HG03280 (cell line): ENCODE results near the gene BTG4.

Experiments
- ATAC-seq: cut with Tn5 transposase; IDR thresholded peaks from one replicate; pipeline ENCODE4 v1.9.1; 2021; ENCODE audit warnings: mild to moderate bottlenecking, moderate library complexity; ENCODE audit not compliant: unreplicated experiment

BTG4 gene

DNA sequence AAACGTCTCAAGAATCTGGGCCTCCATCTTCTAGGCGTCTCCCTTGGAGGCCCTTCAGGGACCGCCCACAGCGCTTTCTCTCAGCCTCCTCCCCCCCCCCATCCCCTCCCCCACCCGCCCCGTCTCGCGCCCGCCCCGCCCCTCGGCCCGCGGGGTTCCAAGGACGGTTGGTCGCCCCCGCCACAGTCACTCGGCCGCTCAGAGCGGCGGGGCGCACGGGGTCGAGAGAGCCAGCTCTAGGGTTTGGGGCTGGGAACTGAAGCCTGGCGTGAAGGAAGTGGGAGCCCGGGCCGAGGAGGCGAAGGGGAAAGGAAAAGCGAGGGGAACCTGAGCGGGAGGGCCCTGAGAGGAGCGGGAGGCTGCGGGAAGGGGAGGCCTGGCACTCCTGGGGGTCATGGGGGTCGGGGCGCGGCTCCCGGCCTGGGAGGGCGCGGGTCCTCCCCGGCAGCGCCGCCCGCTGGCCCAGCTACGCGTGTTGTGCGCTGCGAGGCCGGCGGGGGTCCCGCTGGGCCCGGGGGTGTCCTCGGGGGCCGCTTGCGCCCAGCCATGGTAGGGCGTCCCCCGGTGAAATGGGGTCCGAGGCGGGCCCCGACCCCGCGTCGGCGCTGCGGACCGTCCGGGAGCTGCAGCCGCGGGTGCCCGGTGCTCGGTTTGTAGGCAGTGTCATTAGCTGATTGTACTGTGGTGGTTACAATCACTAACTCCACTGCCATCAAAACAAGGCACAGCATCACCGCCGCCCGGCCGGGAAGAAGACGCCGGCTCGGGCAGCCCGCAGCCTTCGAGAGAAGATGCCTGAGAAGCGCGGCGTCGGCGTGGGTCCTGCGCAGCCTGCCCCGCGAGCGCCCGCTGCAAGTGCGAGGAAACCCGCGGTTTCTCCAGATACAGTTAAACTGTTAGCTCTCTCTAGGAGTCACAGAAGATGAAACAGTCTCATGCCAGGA is at the start of gene BTG4:
TSS of gene BTG4 (minus strand) at position 91 of the 944 bp plus-strand sequence. CDS start 13,610 bp downstream, outside the sequence.
- no peak for ATAC-seq

DNA sequence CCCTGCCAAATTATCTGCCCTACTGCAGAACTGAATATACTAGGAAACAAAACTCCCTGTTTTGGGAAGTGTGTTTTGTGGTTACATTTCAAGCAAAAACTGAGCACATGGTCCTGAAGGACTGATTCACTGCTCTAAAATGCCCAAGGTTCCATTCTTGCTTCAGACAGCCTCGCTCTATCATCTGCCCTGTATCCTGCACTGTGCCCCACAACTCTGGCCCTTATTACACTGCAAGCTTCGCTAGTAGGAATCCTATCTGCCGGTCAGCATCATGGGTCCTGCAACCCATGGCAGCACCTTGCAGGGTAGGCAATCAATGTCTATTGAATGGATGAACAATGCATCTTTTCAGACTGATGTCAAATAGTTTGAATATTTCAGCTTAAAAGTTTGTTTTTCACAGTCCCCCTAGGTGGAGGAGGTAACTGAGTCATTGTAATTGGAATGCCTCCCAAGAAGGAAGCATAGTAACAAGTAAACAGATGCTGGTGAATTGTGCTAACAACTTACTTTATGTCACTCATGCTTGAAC is 49.7 kb upstream of the BTG4 start:
- ATAC-seq = no peak

DNA sequence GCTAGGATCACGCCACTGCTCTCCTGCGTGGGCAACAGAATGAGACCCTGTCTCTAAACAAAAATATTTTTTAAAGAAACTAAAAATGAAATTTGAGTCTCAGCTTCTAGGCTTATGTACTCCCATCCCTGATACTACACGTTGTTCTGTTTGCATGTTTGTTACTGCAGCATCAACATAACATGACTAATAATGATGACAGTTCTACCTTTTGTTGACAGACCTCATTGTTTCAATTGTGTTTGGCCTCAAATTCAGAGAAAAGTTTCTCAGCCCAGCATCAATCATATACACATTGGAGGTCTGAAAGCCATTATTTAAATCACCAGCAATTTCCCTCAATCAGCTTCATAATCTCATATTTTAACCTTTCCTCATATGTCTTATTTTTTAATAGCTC is 49.1 kb upstream of the BTG4 start:
- ATAC-seq = no peak

DNA sequence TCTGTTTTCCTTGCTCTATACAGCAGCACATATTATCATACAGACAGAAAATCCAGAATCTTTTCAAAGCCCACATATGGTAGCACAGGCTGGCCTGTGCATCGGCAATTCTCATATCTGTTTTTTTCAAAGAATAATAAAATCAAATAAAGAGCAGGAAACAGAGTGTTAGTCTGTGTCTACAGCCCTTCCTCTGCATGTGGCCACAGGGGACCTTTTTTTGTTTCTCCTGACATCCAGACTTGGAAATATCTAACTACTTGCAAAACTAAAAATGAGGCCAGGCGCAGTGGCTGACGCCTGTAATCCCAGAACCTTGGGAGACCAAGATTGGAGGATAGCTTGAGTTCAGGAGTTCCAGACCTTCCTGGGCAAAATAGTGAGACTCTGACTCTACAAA is 48.6 kb upstream of the BTG4 start:
- ATAC-seq = no peak

DNA sequence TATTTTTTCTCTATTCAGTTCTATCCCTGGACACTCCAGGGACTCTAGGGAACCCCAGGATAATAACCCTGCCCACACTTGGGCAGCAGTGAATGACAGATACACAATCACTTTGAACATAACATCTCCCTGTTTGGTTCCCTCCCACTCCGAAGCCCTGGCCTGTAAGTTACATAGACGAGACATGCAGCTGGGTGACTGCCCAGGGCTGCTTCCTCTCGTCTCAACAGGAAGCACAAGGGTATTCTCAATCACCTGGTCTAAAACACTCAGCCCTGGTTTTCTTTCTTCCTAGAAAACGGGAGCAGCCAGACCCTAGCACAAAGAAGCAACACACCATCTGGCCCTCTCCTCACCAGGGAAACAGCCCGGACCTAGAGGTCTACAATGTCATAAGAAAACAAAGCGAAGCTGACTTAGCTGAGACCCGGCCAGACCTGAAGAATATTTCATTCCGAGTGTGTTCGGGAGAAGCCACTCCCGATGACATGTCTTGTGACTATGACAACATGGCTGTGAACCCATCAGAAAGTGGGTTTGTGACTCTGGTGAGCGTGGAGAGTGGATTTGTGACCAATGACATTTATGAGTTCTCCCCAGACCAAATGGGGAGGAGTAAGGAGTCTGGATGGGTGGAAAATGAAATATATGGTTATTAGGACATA is 47.7 kb upstream of the BTG4 start:
- ATAC-seq = no peak

DNA sequence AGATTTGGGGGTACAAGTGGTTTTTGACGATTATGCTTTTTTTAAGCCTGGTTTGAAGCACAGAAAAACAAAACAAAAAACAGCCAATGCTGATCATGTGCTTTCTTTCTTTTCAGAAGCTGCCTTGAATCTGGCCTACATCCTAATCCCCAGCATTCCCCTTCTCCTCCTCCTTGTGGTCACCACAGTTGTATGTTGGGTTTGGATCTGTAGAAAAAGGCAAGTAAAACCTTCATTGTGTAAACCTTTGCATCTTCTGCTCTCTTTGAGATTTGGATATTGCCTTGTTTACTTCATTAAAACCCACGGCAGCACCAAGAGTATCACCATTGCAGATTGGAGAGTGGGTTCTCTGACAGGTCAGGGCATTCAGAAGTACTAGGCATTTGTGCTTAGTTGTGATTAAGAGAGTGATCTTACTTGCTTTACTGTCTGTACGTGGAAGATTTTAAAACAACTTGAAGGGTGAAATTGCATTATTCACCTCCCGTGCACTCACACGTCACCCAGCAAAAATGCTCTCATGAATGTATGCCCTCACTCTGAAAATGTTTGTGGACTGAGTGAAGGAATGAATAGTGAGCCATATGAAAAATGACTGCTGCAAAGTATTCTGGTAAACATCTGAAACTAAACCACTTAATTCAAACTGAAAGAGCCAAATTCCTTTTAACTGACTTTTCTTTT is 45.4 kb upstream of the BTG4 start:
- no peak for ATAC-seq

DNA sequence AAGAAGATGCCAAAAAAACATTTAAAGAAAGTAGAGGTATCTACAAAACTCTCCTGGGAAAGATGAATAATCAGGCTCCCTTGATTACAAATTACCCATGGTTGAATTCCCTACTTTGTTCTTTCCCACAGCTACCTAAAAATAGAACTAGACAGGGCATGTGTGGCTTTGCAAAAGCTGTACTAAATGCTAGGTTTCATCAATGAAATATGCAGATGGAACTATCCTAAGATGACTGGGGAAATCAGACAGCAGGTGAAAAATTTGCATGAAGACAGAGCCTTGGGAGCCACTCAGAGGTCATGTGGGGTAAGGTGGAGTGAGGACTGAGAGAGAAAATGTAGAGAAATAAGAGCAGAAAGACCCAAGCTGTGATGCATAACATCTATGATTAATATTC is 43.1 kb upstream of the BTG4 start:
- no peak for ATAC-seq

DNA sequence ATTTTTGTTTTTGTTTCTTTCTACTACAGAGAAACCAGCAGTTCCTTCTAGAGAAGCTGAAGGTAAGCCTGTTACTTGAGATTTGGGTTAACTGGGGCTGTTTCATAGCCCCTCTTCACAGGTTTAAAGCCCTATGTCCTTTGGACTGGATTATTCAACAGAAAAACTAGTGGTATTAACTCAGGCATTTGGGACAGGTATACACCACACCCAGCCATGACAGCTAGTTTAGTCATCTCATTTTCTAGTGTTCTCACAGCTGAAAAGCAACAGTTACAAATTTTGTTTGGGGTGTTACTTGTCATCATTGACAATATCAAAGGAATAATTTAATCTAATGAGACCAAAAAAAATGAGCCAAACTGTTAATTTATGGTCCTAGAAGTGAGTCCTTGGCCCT is 42.3 kb upstream of the BTG4 start:
- ATAC-seq = no peak

DNA sequence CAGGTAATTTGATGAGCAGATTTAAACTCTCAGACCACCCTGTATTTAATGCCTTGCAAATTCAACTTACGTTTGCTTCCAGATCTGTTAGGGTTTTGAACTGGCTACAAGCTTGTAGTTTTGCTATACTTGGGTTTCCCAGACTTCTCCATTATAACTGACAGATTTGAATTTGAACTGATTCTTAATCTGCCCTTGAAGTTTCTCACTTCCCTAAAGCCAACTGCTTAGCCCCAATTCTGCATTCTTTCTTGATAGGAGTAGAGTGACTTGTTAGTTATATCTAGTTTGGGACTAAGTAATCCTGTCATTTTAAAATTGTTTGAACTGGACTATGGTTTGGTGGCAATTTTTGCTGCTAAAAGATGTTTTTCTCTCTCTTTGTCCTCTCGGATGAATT is 38.1 kb upstream of the BTG4 start:
- ATAC-seq = no peak

DNA sequence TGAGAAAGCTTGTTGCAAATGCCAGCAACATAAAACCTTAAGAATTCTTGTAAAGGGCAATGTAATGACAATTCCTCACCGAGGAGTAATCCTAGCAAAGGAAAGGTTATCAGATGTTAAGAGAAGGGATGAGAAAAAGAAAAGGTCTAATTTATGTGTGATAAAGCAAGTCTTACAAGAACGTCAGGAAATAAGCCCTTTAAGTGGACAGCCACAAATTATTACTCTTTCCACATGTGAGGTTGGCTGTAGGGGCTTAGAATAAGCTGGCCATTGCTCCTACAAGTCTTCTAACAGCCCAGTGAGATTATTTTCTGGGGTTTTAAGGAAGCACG is 37.6 kb upstream of the BTG4 start:
- ATAC-seq = no peak

DNA sequence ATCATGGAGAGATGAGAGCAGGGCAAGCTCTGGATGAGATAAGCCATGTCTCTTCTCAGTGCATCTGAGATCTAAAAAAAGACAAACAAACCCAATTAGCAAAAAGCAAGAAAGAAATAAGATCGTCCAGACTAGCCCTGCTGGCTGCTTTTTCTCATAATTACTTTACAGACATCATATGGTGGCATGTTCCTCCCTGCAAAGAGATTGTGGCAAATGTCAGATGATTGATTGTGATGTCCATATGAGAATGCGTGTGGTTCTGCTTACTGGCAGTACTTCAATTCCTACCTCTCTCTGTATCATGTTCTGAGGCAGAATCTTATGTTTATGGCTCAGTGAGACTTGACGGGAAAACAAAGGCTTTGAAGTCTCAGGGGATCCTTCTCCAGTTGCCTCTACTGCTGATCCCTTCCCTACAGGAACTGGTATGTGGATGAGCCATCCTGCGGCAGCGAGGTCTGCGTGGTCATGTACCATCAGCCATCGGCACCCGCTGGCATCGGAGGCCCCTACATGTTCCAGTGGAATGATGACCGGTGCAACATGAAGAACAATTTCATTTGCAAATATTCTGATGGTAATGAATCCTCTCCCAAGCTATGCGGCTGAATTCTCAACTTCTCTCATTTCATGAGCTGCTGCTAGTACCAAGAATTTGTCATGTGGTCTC is 37.1 kb upstream of the BTG4 start:
- no peak for ATAC-seq

DNA sequence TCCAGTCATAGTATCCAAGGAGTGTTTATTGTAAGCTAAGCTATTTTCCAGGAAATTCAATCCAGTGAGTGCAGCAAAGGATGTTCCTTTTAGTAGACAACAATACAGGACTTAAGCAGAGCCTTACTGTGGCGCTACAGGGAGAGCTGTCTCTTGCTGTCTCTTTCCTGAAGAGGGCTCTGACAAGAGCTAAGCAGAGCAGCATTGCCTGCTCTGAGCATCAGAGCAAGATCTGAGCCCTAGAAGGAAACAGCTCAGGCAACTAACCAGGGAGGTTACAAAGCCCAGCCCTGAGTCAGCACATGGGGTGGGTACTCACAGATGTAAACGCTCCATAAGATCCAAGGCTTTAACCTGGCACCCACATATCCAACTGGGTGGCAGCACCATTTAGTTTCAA is 36.3 kb upstream of the BTG4 start:
- no peak for ATAC-seq

DNA sequence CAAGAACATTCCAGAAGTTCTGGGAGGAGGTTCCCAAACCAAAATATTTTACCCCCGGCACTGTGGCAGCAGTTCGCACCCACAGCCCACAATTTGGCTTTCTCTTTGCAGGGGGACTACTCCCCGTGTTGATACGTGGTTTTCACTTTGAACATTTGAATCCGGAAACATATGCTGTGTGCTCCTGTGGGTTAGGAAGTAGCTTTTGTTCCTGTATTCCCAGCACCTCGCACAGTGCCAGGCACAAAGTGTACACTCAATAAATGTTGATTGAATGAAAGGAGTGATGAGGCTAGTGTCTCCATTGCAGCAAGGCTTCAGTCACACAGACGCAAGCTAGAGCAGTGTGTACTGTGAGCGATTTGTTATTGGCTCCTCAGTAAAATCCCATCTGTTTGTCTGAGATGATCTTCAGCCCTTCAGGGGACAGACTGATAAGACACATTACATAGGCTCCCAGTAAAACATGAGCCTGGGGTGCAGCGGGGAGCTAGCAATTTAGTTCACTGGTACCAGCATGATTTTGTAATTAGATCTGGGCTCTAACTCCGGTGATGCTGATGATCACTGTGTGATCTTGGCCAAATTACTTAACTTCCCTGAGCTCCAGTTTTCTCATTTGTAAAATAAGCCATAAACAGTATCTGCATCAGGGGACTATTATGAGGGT is 30.6 kb upstream of the BTG4 start:
- no peak for ATAC-seq

DNA sequence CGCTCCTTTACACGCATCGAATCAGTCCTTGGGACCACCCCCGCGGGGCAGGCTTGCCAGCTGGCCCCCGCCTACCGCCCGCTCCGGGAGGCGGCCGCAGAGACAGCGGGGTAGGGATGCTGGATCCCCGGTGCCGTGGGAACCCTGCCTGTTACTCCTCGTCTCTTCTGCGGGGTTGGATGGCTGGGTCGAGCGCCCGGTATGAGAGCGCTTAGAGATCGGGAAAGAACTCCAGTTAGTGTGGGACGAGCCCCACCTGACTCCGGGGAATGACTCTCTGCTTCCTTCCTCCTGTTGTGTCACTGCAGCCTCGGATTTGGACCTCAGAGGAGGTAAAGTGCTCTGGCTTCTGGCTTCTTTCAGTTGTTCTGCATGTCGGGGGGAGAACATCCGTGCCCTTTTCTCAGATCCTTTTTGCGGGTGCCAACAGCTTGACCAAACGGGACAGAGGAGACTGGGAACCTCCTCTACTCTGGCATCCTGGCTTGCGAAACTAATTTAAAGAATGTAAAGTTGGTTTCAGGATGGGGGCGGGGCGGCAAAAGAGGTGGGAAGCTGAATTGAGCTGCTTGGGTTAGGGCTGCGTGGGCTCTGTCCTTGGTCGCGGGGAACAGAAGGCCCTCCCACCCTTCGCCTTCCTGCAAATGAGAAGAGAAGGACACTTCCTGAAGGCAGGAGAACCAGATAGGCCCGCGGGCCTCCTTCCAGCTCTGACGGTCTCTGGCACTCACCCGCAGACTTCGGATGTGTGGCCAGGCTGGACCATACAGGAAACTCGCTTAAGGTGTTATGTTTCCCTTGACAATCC is 29.3 kb upstream of the BTG4 start:
- no peak for ATAC-seq

DNA sequence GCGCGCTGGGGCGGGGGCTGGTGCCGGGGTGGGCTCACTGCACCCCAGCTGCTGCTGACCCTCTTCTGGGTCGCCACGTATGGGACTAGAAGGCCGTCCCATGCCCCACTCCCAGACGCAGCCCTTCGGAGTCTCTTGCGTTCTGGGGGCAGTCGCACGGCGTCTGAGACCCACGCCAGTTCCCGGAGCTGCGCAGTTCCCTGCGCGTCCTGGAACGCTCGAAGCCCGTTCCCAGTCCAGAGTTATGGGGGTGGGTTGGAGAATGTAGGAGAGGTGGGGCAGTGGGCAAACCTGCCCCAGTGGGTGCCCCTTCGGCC is 28.7 kb upstream of the BTG4 start:
- no peak for ATAC-seq

DNA sequence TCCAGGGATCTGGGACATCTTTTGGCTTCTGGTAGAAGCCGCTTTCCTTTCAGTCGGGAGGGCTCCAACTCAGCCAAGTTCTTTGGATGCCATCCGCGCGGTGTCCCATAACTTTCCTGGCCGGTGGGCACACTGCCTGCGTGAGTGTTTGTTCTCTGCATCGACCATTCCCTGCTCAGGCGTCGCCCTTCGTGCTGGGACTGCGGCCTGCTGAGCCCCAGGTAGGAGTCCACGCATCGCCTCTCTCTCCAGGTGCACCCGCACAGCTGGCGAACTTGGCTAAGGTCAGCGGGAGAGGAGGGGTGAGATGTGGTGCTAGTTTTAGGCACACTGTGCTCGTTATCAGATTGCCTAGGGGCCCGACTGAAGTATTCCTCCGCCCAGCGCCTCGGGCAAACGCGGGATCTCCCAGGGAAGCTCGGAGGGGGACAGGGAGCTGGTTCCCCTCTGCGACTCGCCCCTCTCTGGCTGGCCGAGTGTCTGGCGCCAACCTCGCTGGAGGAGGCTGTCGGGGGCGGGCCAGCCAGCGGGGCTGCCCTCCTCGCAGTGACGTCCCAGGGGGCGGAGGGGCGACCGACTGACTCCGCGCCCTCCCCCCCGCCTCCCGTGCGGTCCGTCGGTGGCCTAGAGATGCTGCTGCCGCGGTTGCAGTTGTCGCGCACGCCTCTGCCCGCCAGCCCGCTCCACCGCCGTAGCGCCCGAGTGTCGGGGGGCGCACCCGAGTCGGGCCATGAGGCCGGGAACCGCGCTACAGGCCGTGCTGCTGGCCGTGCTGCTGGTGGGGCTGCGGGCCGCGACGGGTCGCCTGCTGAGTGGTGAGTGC is 28.1 kb upstream of the BTG4 start, which contains the start of gene LAYN:
TSS of gene LAYN (plus strand) at position 607 of the 823 bp plus-strand sequence. CDS start at position 731, 124 bp downstream.
- no peak for ATAC-seq

DNA sequence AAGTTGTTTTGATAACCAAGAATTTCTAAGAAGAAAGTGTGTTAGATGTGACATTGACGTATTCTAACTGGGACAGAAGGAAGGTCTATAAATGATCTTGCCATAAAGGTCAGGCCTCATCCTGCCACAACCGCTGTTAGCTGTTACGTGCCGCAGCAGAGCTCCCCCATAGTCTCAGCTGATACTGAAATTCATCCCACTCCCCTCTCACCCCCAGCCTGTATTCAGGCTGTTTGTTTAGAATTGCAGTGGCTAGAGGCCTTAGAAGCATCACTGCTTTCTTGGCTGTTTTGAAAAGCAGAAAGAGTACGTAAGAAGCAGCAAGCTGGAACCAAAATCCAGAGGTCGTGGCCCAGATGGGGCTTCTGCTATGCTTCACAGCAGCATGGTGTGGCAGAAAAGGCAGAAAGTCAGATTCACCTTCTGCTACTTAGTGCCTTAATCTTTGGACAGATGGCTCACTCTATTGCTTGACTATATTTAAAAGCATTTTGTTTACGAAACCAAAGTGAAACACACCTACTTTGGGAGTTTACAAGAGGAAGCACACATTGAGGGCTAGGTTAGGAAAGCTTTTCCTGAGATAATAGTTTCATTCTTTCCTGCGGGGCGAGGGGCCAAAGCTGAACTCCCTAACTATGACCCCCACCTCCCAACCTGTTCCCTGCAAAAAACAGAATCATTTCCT is 27.4 kb upstream of the BTG4 start:
- ATAC-seq = no peak

DNA sequence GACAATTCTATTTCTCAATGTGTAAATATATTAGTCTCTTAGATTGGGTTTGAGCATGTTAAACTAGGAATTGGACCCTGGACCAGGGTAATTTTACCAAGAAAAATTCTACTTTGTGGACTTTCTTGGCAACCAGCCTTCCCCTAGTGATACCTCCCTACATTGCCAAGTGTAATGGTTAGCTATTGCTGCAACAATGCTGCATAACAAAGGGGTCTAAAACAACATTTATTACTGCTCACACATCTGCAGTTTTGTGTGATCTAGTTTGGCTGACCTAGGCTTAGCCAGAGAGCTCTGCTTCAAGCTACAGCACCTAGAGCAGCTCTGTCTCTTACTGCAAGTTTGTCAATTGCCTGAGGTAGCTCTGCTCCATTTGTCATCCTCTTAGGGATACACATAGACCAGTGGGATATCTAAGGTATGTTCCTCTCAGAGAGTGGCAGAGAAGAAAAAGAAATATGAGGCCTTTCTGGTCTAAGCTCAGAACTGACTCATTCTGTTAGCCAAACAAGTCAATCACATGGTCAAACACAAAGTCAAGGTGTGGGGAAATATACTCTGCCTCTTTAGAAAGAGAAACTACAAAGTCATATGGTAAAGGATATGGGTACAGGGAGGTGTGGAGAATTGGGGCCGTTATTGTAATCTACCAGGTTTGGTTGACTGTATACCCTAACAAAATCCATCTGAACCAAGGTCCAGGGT is 26.4 kb upstream of the BTG4 start:
- ATAC-seq = no peak
